ENCODE data around the gene PTCD2. TPM values are rescaled to one million over a fixed set of nuclear protein-coding genes. Genes with fewer than 3 reads are reported as not detected.

Gene PTCD2
- total RNA-seq, 1 donor from 2014 or later: 6.5 TPM

GRCh38 chr5:72337159-72337558 is 17.0 kb downstream of the PTCD2 start:
- DNase-seq (no peak), ATAC-seq (no peak)
- intact Hi-C loops (cut with DNase I): no loop called here
- Histone ChIP-seq H3K27ac (no peak overlapping the region), H3K27me3 (no peaks in the 10 kb centered on the region), H3K4me1 (no peaks in the 10 kb centered on the region), H3K4me3 (no peak overlapping the region), H3K36me3 (peaks cover 45% of the 10 kb centered on the region), H3K9me3 (no peaks in the 10 kb centered on the region)
- TF ChIP-seq, protein P1, sequence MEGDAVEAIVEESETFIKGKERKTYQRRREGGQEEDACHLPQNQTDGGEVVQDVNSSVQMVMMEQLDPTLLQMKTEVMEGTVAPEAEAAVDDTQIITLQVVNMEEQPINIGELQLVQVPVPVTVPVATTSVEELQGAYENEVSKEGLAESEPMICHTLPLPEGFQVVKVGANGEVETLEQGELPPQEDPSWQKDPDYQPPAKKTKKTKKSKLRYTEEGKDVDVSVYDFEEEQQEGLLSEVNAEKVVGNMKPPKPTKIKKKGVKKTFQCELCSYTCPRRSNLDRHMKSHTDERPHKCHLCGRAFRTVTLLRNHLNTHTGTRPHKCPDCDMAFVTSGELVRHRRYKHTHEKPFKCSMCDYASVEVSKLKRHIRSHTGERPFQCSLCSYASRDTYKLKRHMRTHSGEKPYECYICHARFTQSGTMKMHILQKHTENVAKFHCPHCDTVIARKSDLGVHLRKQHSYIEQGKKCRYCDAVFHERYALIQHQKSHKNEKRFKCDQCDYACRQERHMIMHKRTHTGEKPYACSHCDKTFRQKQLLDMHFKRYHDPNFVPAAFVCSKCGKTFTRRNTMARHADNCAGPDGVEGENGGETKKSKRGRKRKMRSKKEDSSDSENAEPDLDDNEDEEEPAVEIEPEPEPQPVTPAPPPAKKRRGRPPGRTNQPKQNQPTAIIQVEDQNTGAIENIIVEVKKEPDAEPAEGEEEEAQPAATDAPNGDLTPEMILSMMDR (IDR thresholded peaks at IDR 0.05): no peak

GRCh38 chr5:72338689-72339209 is 18.6 kb downstream of the PTCD2 start:
- Histone ChIP-seq H3K27ac (no peak overlapping the region), H3K27me3 (no peaks in the 10 kb centered on the region), H3K4me1 (no peaks in the 10 kb centered on the region), H3K4me3 (no peak overlapping the region), H3K36me3 (peaks cover 53% of the 10 kb centered on the region), H3K9me3 (no peaks in the 10 kb centered on the region)
- TF ChIP-seq, protein P1 (IDR thresholded peaks at IDR 0.05): no peak
- DNase-seq (no peak), ATAC-seq (no peak)
- intact Hi-C loops (cut with DNase I): no loop called here

DNA sequence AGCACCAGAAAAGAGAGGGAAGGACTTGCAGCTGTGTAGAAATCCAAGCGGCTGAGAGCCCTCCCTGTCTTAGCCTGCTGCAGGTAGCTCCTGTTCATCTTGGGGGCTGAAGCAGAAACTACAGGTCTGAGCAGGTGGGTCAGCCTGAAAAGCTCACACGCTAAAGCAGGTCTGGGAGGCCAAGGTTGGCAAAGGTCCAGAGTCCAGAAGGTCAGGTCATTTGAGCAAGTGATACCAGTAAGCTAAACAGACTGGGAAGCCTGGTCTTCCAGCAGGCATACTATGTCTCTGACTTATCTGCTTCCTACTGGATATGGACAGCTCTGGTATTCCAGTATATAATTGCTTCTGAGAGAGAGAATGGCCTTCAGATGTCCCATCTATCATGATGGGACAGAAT is 26.2 kb downstream of the PTCD2 start:
- Histone ChIP-seq H3K9me3 (no peaks in the 10 kb centered on the region), H3K4me3 (no peak overlapping the region), H3K36me3 (peaks cover 24% of the 10 kb centered on the region), H3K27me3 (no peaks in the 10 kb centered on the region), H3K27ac (no peak overlapping the region), H3K4me1 (no peaks in the 10 kb centered on the region)
- intact Hi-C loops (cut with DNase I): no loop called here
- ATAC-seq: no peak
- DNase-seq: no peak
- TF ChIP-seq, protein P1 (IDR thresholded peaks at IDR 0.05): no peak

DNA sequence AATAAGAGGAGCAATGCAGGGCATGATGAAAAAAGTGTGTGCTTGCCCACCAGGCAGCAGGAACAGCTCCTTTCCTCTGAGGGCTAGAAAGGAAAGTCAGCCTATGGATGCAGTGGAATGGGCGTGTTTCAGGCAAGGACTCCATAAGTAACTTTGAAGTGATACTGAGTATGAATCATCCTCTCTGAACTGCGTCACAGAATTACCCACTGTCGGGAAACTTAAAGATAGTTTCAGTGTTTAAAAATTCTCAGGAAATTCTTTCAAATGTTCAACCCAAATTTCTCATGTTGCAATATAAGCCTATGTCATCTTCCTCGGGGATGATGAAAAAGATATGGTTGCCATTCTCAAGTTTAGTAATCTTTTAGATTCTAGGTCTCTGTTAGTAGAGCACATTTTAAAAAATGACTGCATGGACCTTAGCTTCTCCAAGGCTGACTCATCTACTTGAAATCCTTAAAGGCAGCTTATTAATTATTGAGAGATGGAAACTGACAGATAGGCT is 27.7 kb downstream of the PTCD2 start:
- TF ChIP-seq, protein P1 (IDR thresholded peaks at IDR 0.05): no peak
- Histone ChIP-seq H3K4me3 (no peak overlapping the region), H3K9me3 (no peaks in the 10 kb centered on the region), H3K27ac (no peak overlapping the region), H3K27me3 (no peaks in the 10 kb centered on the region), H3K36me3 (peaks cover 13% of the 10 kb centered on the region), H3K4me1 (no peaks in the 10 kb centered on the region)
- ATAC-seq (no peak), DNase-seq (no peak)
- intact Hi-C loops (cut with DNase I): no loop called here

GRCh38 chr5:72351376-72351775 is 31.2 kb downstream of the PTCD2 start:
- intact Hi-C loops (cut with DNase I): no loop called here
- Histone ChIP-seq H3K27ac (no peak overlapping the region), H3K4me3 (no peak overlapping the region), H3K36me3 (no peaks in the 10 kb centered on the region), H3K4me1 (no peaks in the 10 kb centered on the region), H3K27me3 (no peaks in the 10 kb centered on the region), H3K9me3 (no peaks in the 10 kb centered on the region)
- DNase-seq: no peak
- no peak for ATAC-seq
- TF ChIP-seq, protein P1 (IDR thresholded peaks at IDR 0.05): no peak

GRCh38 chr5:72352616-72353015 is 32.4 kb downstream of the PTCD2 start:
- Histone ChIP-seq H3K9me3 (no peaks in the 10 kb centered on the region), H3K36me3 (no peaks in the 10 kb centered on the region), H3K4me1 (no peaks in the 10 kb centered on the region), H3K27ac (no peak overlapping the region), H3K27me3 (no peaks in the 10 kb centered on the region), H3K4me3 (no peak overlapping the region)
- intact Hi-C loops (cut with DNase I): no loop called here
- TF ChIP-seq, protein P1 (IDR thresholded peaks at IDR 0.05): no peak
- no peak for DNase-seq
- ATAC-seq: no peak
